ENCODE results near the gene UNC5C.

UNC5C gene

DNA sequence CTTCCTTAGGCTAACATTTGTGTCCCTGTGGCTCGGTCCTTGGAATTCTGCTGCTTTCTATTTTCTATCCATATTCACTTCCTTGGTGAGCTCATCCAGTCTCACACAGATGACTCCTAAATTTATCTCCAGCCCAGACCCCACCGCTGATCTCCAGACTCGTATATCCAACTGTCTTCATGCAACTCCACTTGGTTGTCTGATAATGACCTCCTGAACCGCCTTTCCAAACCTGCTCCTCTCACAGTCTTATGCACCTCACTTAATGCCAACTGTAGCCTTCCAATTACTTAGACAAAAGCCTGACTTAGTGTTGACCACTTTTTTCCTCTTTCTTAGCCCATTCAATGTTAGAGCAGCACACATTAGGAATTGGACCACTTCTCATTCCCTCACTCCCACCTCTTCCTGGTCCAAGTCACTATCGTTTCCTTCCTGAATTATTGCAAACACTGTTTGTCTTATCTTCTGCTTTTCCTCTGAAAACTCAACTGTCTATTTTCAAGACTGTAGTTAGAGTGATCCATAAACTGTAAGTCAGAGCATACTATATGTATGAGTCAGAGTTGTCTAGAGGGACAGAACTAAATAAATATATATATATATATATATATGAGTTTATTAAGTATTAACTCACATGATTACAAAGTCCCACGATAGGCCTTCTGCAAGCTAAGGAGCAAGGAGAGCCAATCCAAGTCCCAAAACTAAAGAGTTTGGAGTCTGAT lies 292.5 kb downstream of the UNC5C start:
- H3K36me3 Mint-ChIP-seq (ENCODE audit: insufficient read depth) = peaks cover 3% of the 10 kb centered on the region
- H3K4me1 Mint-ChIP-seq (ENCODE audit: low read depth in 2 of 2) = no peaks in the 10 kb centered on the region
- no peak for ATAC-seq (replicated peaks)
- no peaks in the 10 kb centered on the region for H3K27me3 Mint-ChIP-seq
- peaks cover 0 to 4% of the 10 kb centered on the region in 2 donors for H3K9me3 Mint-ChIP-seq
- H3K27ac Mint-ChIP-seq = no peak overlapping the region
- no peak overlapping the region for H3K4me3 Mint-ChIP-seq
- DNase-seq = no peak

DNA sequence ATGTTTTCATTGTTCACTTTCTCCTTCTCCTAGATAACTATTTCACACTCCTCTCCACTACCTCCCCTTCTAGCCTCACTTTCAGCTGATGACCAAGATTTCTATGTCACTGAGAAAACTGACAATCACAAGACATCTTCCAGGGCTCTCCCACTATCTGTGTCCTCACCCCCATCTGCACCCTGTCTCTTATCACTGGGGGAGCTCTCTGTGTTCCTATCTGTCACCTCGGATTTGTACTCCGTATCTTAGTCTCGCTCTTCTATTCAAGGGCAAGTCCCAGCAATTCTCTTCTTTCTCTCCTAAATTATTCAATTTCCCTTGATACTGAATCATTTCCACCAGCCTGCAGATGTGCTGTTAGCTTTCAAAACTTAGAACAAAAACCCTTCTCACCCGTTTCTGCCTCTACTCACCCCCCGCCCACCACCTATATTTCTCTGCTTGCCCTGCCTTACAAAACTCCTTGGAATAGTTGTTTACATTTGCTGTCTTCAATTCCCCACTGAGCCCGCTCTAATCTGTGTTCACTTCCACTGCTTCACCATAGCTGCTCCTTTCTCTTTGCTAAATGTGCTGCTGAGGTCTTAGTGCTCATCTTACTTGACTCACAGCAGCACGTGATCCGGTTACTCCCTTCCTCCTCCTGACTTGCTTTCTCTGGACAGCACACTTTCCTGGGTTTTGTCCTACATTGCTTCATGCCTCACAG lies 293.2 kb downstream of the UNC5C start:
- Mint-ChIP-seq H3K4me1 (ENCODE audit: low read depth in 2 of 2) (no peaks in the 10 kb centered on the region), H3K27ac (no peak overlapping the region), H3K9me3 (peaks cover 0 to 2% of the 10 kb centered on the region in 2 donors), H3K27me3 (no peaks in the 10 kb centered on the region), H3K4me3 (no peak overlapping the region), H3K36me3 (ENCODE audit: insufficient read depth) (peaks cover 3% of the 10 kb centered on the region)
- ATAC-seq (replicated peaks) = no peak
- no peak for DNase-seq

GRCh38 chr4:95251568-95251967 lies 297.2 kb downstream of the UNC5C start:
- H3K27ac Mint-ChIP-seq = no peak overlapping the region
- no peak overlapping the region for H3K4me3 Mint-ChIP-seq
- H3K27me3 Mint-ChIP-seq = no peaks in the 10 kb centered on the region
- H3K4me1 Mint-ChIP-seq (ENCODE audit: low read depth in 2 of 2) = no peaks in the 10 kb centered on the region
- ATAC-seq (replicated peaks) = no peak
- H3K36me3 Mint-ChIP-seq (ENCODE audit: insufficient read depth) = no peaks in the 10 kb centered on the region
- no peaks in the 10 kb centered on the region for H3K9me3 Mint-ChIP-seq
- DNase-seq = no peak

GRCh38 chr4:95250544-95251137 lies 298.1 kb downstream of the UNC5C start:
- no peak overlapping the region for H3K27ac Mint-ChIP-seq
- no peaks in the 10 kb centered on the region for H3K27me3 Mint-ChIP-seq
- H3K9me3 Mint-ChIP-seq = no peaks in the 10 kb centered on the region
- H3K36me3 Mint-ChIP-seq (ENCODE audit: insufficient read depth) = no peaks in the 10 kb centered on the region
- no peaks in the 10 kb centered on the region for H3K4me1 Mint-ChIP-seq (ENCODE audit: low read depth in 2 of 2)
- DNase-seq = no peak
- ATAC-seq (replicated peaks) = no peak
- H3K4me3 Mint-ChIP-seq = no peak overlapping the region

GRCh38 chr4:95249426-95250021 lies 299.2 kb downstream of the UNC5C start:
- Mint-ChIP-seq H3K27ac (no peak overlapping the region), H3K4me3 (no peak overlapping the region), H3K27me3 (no peaks in the 10 kb centered on the region), H3K9me3 (no peaks in the 10 kb centered on the region), H3K36me3 (ENCODE audit: insufficient read depth) (peaks cover 4% of the 10 kb centered on the region), H3K4me1 (ENCODE audit: low read depth in 2 of 2) (no peaks in the 10 kb centered on the region)
- DNase-seq = no peak
- ATAC-seq (replicated peaks) = no peak

DNA sequence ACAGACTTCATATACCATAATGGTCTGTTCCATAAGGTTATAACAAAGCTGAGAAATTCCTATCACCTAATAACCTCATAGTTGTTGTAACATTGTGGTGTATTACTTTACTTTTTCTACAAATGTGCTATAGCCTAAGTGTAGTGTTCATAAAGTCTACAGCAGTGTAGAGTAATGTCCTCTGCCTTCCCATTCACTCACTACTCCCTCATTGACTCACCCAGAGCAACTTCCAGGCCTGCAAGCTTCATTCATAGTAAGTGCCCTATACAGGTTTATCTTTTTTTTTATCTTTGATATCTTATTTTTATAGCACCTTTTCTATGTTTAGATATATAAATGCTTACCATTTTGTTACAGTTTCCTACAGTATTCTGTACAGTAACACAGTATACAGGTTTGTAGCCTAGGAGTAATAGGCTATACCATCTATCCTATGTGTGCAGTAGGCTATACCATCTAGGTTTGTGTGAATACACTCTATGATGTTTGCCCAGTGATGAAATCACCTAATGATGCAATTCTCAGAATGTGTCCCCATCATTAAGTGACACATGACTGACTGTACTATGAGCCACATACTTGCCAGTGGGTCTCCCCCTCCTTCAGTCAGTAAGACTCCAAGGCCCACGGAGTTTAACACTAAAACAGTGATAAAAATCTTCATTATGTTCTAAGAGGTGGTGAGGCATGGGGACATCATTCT lies 299.9 kb downstream of the UNC5C start:
- H3K4me1 Mint-ChIP-seq (ENCODE audit: low read depth in 2 of 2) = no peaks in the 10 kb centered on the region
- H3K36me3 Mint-ChIP-seq (ENCODE audit: insufficient read depth) = peaks cover 4% of the 10 kb centered on the region
- H3K4me3 Mint-ChIP-seq = no peak overlapping the region
- H3K27ac Mint-ChIP-seq = no peak overlapping the region
- ATAC-seq (replicated peaks) (no peak), DNase-seq (no peak)
- no peaks in the 10 kb centered on the region for H3K9me3 Mint-ChIP-seq
- no peaks in the 10 kb centered on the region for H3K27me3 Mint-ChIP-seq

DNA sequence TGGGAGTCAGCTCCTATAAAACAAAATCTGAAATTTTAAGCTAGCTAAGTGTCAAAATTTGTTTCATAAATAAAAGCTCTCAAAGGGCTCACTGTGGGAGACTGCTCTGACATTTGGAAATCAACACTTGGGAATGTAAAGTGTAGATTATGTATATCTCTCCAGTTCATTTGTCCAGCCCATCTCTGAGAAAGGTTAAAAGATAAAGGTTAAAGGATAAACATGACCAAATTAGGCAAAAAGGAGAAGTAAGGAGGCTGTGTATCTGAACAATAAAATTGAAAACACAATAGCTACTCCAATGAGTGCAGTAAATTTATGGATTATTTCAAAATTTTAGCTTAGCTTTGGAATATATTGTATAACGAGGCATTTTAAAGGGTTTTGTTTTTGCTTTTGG lies 304.9 kb downstream of the UNC5C start:
- H3K36me3 Mint-ChIP-seq (ENCODE audit: insufficient read depth) = peaks cover 4% of the 10 kb centered on the region

DNA sequence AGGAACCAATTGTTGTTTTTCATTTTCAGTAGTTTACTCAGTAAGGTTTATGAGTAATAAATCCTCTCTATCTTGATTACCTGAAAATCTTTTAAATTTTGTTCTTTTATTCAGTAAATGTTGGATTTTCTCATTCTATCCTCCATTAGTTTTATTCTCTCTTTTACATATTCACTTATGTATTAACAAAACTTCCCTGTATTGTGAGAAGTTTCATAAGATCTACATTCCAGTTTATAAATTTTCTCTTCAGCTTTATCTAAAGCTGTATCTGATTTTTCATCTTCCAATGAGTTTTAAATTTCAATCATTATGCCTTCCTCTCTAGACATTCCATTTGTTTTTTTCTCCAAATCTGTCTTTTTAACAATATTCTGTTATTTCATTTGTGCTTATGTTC lies 310.2 kb downstream of the UNC5C start:
- Mint-ChIP-seq H3K4me3 (no peak overlapping the region), H3K27me3 (no peaks in the 10 kb centered on the region), H3K4me1 (ENCODE audit: low read depth in 2 of 2) (no peaks in the 10 kb centered on the region), H3K9me3 (peaks cover 0 to 5% of the 10 kb centered on the region in 2 donors), H3K36me3 (ENCODE audit: insufficient read depth) (no peaks in the 10 kb centered on the region), H3K27ac (no peak overlapping the region)
- no peak for ATAC-seq (replicated peaks)
- DNase-seq = no peak

More for the DNA sequence above, 304.9 kb downstream of the UNC5C start:
- Mint-ChIP-seq H3K4me3 (no peak overlapping the region), H3K9me3 (peaks cover 0 to 5% of the 10 kb centered on the region in 2 donors), H3K27ac (no peak overlapping the region), H3K27me3 (no peaks in the 10 kb centered on the region), H3K4me1 (ENCODE audit: low read depth in 2 of 2) (no peaks in the 10 kb centered on the region)
- no peak for ATAC-seq (replicated peaks)
- DNase-seq = no peak

GRCh38 chr4:95232358-95233156 lies 316.2 kb downstream of the UNC5C start:
- ATAC-seq (replicated peaks) (no peak), DNase-seq (no peak)
- Mint-ChIP-seq H3K27ac (no peak overlapping the region), H3K36me3 (ENCODE audit: insufficient read depth) (no peaks in the 10 kb centered on the region), H3K4me1 (ENCODE audit: low read depth in 2 of 2) (no peaks in the 10 kb centered on the region), H3K4me3 (no peak overlapping the region), H3K9me3 (peaks cover 0 to 3% of the 10 kb centered on the region in 2 donors), H3K27me3 (no peaks in the 10 kb centered on the region)

- Mint-ChIP-seq H3K27me3 (no peaks in the 10 kb centered on the region), H3K27ac (no peak overlapping the region)
- ATAC-seq (replicated peaks) = no peak
These were observed 317.1 kb downstream of the UNC5C start for GRCh38 chr4:95231681-95232080.

GRCh38 chr4:95225849-95226248 lies 322.9 kb downstream of the UNC5C start:
- ATAC-seq (replicated peaks) (no peak), DNase-seq (no peak)
- H3K4me1 Mint-ChIP-seq (ENCODE audit: low read depth in 2 of 2) = no peaks in the 10 kb centered on the region
- H3K27ac Mint-ChIP-seq = no peak overlapping the region
- H3K36me3 Mint-ChIP-seq (ENCODE audit: insufficient read depth) = no peaks in the 10 kb centered on the region
- peaks cover 0 to 1% of the 10 kb centered on the region in 2 donors for H3K9me3 Mint-ChIP-seq
- no peaks in the 10 kb centered on the region for H3K27me3 Mint-ChIP-seq
- H3K4me3 Mint-ChIP-seq = no peak overlapping the region

More at GRCh38 chr4:95231681-95232080, 317.1 kb downstream of the UNC5C start:
- Mint-ChIP-seq H3K9me3 (peaks cover 0 to 3% of the 10 kb centered on the region in 2 donors), H3K4me3 (no peak overlapping the region), H3K4me1 (ENCODE audit: low read depth in 2 of 2) (no peaks in the 10 kb centered on the region), H3K36me3 (ENCODE audit: insufficient read depth) (no peaks in the 10 kb centered on the region)
- no peak for DNase-seq

DNA sequence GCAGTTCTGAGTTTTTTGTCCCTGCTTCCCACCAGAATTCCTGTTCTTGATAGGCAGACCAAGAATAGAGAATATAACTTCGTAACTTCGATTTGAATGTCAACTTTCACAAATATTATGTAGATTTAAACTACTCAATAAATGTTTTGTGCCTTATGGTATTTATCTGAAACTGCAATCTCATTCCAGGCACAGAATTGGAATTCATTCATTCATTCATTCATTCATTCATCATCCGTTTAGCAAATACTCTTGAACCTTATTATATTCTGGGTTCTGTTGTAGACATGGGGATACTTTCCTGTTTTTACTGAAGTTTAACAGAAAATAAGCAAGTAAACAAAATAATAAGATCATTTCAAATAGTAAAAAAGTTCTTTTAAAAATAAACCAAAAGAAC lies 324.4 kb downstream of the UNC5C start:
- Mint-ChIP-seq H3K27ac (no peak overlapping the region), H3K27me3 (no peaks in the 10 kb centered on the region), H3K9me3 (no peaks in the 10 kb centered on the region), H3K4me1 (ENCODE audit: low read depth in 2 of 2) (no peaks in the 10 kb centered on the region), H3K4me3 (no peak overlapping the region), H3K36me3 (ENCODE audit: insufficient read depth) (no peaks in the 10 kb centered on the region)
- DNase-seq = no peak
- no peak for ATAC-seq (replicated peaks)
